HepG2 (cell line): ENCODE results near the gene CEBPE. TPM values are rescaled to one million over a fixed set of nuclear protein-coding genes. Genes with fewer than 3 reads are reported as not detected.
A peak's percentile ranks its signal among the peaks of the same experiment; 100 is the strongest.

ENCODE experiments used
- BRD4 ChIP-seq: sonication (generic); formaldehyde crosslinking; IDR thresholded peaks from 2 replicates; pipeline ENCODE4 v1.4.0; 2020; ENCODE audit warnings: missing genetic modification reagents
- FOXC1 ChIP-seq: sonication (generic); formaldehyde crosslinking; IDR thresholded peaks from 2 replicates; pipeline ENCODE4 v1.8.0; 2022; ENCODE audit warnings: mild to moderate bottlenecking, missing genetic modification reagents, borderline replicate concordance
- MAZ ChIP-seq, 2 experiments: sonication (generic) in 1 of 2; formaldehyde crosslinking in 1 of 2; IDR thresholded peaks; 2 replicates each; pipeline versions ENCODE4 v1.5.0 to v1.6.1; 2012 to 2020; ENCODE audit warnings: low read depth in 2 of 2, mild to moderate bottlenecking in 2 of 2, borderline replicate concordance in 1 of 2, improper control_type of control experiment in 1 of 2, low read length in 1 of 2, missing genetic modification reagents in 1 of 2, moderate library complexity in 1 of 2
- REPIN1 ChIP-seq: sonication (generic); formaldehyde crosslinking; IDR thresholded peaks from 2 replicates; pipeline ENCODE4 v1.8.0; 2022; ENCODE audit warnings: missing genetic modification reagents, low read depth, mild to moderate bottlenecking, borderline replicate concordance
- ZNF451 ChIP-seq: sonication (generic); formaldehyde crosslinking; IDR thresholded peaks from 2 replicates; pipeline ENCODE4 v1.5.0; 2020; ENCODE audit warnings: mild to moderate bottlenecking, missing genetic modification reagents
- ZNF607 ChIP-seq: sonication (generic); formaldehyde crosslinking; IDR thresholded peaks from 2 replicates; pipeline ENCODE4 v1.5.1; 2020; ENCODE audit warnings: missing genetic modification reagents, mild to moderate bottlenecking, borderline replicate concordance
- ZNF660 ChIP-seq: sonication (generic); formaldehyde crosslinking; IDR thresholded peaks from 2 replicates; pipeline ENCODE4 v1.5.1; 2020; ENCODE audit warnings: mild to moderate bottlenecking, low read depth, missing genetic modification reagents, borderline replicate concordance
- ZNF672 ChIP-seq: sonication (generic); formaldehyde crosslinking; IDR thresholded peaks from 2 replicates; pipeline ENCODE4 v1.8.1; 2022; ENCODE audit warnings: missing genetic modification reagents
- ZNF709 ChIP-seq: sonication (generic); formaldehyde crosslinking; IDR thresholded peaks from 2 replicates; pipeline ENCODE4 v1.5.0; 2020; ENCODE audit warnings: mild to moderate bottlenecking, missing genetic modification reagents
- ZSCAN12 ChIP-seq: sonication (generic); formaldehyde crosslinking; IDR thresholded peaks from 2 replicates; pipeline ENCODE4 v1.9.0; 2021; ENCODE audit warnings: mild to moderate bottlenecking, missing genetic modification reagents
- ZSCAN31 ChIP-seq: sonication (generic); formaldehyde crosslinking; IDR thresholded peaks from 2 replicates; pipeline ENCODE4 v1.5.0; 2020; ENCODE audit warnings: low read depth, mild to moderate bottlenecking, missing genetic modification reagents
- polyA plus RNA-seq, 8 experiments: library from polyadenylated mRNA; depleted of rRNA in 3 of 8; stranded (reverse) in 7 of 8; unstranded in 1 of 8; fragments of >200 nt; fragmentation: Illumina TruSeq in 4 of 8; extraction: Trizol in 4 of 8; gene quantifications; 2 replicates each; pipeline versions ENCODE4 v1.2.1 to v1.2.3, GENCODE V29; 2011 to 2016; ENCODE audit warnings: low read depth in 4 of 8, missing spikeins in 1 of 8, mixed read lengths in 1 of 8; ENCODE audit not compliant: insufficient read depth in 1 of 8
- total RNA-seq, 5 experiments: library from RNA; depleted of rRNA; stranded (reverse); fragments of >200 nt; fragmentation: Illumina TruSeq; extraction: Trizol; gene quantifications; 2 replicates each; pipeline ENCODE4 v1.2.3, GENCODE V29; 2016; ENCODE audit warnings: low read depth in 1 of 5
- TF ChIP-seq, protein P1 (sequence below): sonication (generic); formaldehyde crosslinking; IDR thresholded peaks from 2 replicates; pipeline ENCODE4 v1.4.0; 2020; ENCODE audit warnings: missing genetic modification reagents, borderline replicate concordance
- TF ChIP-seq, protein P2 (sequence below): sonication (generic); formaldehyde crosslinking; IDR thresholded peaks from 2 replicates; pipeline ENCODE4 v1.4.0; 2020; ENCODE audit warnings: missing genetic modification reagents
- TF ChIP-seq, protein P3 (sequence below): sonication (generic); formaldehyde crosslinking; IDR thresholded peaks from 2 replicates; pipeline ENCODE4 v1.8.0; 2022; ENCODE audit warnings: missing genetic modification reagents, low read depth, mild to moderate bottlenecking, borderline replicate concordance
- TF ChIP-seq, protein P4 (sequence below): sonication (generic); formaldehyde crosslinking; IDR thresholded peaks from 2 replicates; pipeline ENCODE4 v1.4.0; 2020; ENCODE audit warnings: missing genetic modification reagents
- TF ChIP-seq, protein P5 (sequence below): sonication (generic); formaldehyde crosslinking; IDR thresholded peaks from 2 replicates; pipeline ENCODE4 v1.8.0; 2022; ENCODE audit warnings: mild to moderate bottlenecking, missing genetic modification reagents, borderline replicate concordance

Gene CEBPE
- total and polyA plus RNA-seq, 2 of the 13 experiments (the other 11 are each of a cell fraction or from before 2014, with no cell fraction given), result 0.09 to 0.11 TPM

DNA sequence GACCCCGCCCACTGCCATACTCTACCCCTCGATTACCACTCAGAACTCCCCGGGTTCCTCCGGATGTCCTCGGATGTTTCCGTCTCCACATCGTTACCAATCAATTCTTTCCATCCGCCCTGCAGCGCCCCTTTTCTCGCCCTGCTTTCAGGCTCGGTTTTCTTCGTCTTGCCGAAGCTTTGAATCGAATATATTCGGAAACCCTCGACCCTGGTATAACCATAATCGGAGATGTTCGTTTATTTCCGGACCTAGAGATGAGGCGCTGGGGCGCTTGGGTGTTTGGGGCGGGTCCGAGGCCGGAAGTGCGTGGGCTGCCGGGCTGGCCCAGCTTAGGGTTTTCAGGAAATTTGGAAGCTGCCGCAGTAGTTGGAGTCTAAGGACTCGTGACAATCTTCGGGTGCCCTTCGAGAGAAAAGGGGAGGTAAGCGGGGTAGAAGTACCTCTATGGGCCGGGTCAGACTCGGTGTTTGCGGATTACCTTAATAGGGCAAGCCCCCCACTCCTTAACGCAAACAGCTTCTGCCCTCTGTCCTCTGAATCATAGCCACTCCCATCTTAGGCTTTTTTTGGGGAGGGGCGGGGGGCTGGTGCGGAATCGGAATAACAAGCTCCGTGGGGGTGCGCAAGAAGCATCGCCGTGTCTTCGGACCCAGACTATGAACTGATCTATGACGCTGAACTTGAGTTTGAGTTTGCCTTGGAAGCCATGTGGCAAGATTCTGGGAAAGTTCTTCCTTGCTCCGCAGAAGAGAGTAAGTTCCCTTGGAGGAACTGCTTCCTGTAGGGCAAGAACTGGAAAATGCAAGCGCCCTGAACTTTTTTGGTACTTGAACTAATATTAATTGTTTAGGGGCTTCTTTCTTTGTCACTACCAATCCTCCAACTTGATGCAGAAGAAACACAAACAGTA is 23.6 kb downstream of the CEBPE start, which contains the start of gene C14orf119 (continued):
- TF ChIP-seq, protein P1, sequence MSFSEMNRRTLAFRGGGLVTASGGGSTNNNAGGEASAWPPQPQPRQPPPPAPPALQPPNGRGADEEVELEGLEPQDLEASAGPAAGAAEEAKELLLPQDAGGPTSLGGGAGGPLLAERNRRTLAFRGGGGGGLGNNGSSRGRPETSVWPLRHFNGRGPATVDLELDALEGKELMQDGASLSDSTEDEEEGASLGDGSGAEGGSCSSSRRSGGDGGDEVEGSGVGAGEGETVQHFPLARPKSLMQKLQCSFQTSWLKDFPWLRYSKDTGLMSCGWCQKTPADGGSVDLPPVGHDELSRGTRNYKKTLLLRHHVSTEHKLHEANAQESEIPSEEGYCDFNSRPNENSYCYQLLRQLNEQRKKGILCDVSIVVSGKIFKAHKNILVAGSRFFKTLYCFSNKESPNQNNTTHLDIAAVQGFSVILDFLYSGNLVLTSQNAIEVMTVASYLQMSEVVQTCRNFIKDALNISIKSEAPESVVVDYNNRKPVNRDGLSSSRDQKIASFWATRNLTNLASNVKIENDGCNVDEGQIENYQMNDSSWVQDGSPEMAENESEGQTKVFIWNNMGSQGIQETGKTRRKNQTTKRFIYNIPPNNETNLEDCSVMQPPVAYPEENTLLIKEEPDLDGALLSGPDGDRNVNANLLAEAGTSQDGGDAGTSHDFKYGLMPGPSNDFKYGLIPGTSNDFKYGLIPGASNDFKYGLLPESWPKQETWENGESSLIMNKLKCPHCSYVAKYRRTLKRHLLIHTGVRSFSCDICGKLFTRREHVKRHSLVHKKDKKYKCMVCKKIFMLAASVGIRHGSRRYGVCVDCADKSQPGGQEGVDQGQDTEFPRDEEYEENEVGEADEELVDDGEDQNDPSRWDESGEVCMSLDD (CRISPR knock-in tag), result 0 out of 2 replicates have a peak, but pooled peaks have one; percentile 81
- peak; percentile 53 for TF ChIP-seq MAZ (IDR thresholded peaks at IDR 0.05; ENCODE audit: borderline replicate concordance, low read depth, low read length)
- no peak for TF ChIP-seq MAZ (CRISPR knock-in tag; IDR thresholded peaks at IDR 0.05; ENCODE audit: low read depth)
- TF ChIP-seq ZNF451, result peak; percentile 18; the same call in 1 of the 2 replicates
- peak; percentile 38; the same call in 1 of the 2 replicates for TF ChIP-seq REPIN1 (CRISPR knock-in tag)
- TF ChIP-seq ZNF709 (CRISPR knock-in tag), result peak; percentile 24; the same call in 1 of the 2 replicates
- peak; percentile 30; the same call in 1 of the 2 replicates for TF ChIP-seq ZSCAN31 (CRISPR knock-in tag)
- TF ChIP-seq ZNF660 (CRISPR knock-in tag), result no peak
- peak; percentile 73 for TF ChIP-seq ZNF607
- TF ChIP-seq, protein P2, sequence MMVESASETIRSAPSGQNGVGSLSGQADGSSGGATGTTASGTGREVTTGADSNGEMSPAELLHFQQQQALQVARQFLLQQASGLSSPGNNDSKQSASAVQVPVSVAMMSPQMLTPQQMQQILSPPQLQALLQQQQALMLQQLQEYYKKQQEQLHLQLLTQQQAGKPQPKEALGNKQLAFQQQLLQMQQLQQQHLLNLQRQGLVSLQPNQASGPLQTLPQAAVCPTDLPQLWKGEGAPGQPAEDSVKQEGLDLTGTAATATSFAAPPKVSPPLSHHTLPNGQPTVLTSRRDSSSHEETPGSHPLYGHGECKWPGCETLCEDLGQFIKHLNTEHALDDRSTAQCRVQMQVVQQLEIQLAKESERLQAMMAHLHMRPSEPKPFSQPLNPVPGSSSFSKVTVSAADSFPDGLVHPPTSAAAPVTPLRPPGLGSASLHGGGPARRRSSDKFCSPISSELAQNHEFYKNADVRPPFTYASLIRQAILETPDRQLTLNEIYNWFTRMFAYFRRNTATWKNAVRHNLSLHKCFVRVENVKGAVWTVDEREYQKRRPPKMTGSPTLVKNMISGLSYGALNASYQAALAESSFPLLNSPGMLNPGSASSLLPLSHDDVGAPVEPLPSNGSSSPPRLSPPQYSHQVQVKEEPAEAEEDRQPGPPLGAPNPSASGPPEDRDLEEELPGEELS (CRISPR knock-in tag), result 0 out of 2 replicates have a peak, but pooled peaks have one; percentile 17
- TF ChIP-seq ZSCAN12 (CRISPR knock-in tag), result peak; percentile 96
- TF ChIP-seq BRD4, result peak; percentile 69
- TF ChIP-seq, protein P3, sequence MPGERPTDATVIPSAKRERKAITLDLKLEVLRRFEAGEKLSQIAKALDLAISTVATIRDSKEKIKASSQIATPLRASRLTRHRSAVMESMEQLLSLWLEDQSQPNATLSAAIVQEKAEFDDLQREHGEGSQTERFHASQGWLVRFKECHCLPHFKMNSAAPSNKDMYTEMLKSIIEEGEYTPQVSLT, result peak; percentile 29; the same call in 1 of the 2 replicates
- no peak for TF ChIP-seq ZNF672 (CRISPR knock-in tag)
- TF ChIP-seq, protein P4, sequence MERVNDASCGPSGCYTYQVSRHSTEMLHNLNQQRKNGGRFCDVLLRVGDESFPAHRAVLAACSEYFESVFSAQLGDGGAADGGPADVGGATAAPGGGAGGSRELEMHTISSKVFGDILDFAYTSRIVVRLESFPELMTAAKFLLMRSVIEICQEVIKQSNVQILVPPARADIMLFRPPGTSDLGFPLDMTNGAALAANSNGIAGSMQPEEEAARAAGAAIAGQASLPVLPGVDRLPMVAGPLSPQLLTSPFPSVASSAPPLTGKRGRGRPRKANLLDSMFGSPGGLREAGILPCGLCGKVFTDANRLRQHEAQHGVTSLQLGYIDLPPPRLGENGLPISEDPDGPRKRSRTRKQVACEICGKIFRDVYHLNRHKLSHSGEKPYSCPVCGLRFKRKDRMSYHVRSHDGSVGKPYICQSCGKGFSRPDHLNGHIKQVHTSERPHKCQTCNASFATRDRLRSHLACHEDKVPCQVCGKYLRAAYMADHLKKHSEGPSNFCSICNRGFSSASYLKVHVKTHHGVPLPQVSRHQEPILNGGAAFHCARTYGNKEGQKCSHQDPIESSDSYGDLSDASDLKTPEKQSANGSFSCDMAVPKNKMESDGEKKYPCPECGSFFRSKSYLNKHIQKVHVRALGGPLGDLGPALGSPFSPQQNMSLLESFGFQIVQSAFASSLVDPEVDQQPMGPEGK, result peak; percentile 99
- TF ChIP-seq FOXC1 (CRISPR knock-in tag), result no peak
- TF ChIP-seq, protein P5, sequence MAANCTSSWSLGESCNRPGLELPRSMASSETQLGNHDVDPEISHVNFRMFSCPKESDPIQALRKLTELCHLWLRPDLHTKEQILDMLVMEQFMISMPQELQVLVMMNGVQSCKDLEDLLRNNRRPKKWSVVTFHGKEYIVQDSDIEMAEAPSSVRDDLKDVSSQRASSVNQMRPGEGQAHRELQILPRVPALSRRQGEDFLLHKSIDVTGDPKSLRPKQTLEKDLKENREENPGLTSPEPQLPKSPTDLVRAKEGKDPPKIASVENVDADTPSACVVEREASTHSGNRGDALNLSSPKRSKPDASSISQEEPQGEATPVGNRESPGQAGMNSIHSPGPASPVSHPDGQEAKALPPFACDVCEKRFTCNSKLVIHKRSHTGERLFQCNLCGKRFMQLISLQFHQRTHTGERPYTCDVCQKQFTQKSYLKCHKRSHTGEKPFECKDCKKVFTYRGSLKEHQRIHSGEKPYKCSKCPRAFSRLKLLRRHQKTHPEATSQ (CRISPR knock-in tag), result 0 out of 2 replicates have a peak, but pooled peaks have one; percentile 18
